Fibroblast of lung (primary cell): Measurements from ENCODE around the gene SLC16A10. TPM values are rescaled to one million over a fixed set of nuclear protein-coding genes. Genes with fewer than 3 reads are reported as not detected.
A peak's percentile ranks its signal among the peaks of the same experiment; 100 is the strongest.

Experiments
- DNase-seq, 2 donors: peaks; one replicate each; pipeline versions ENCODE4 v3.0.0 to v3.0.0-alpha.2; 2010; ENCODE audit warnings: low read depth in 2 of 2
- H2AFZ ChIP-seq: 2 replicates; pipeline ENCODE4 v1.5.1; 2012; ENCODE audit warnings: low read length, control low read depth, inconsistent platforms
- H3K27ac ChIP-seq: 2 replicates; pipeline ENCODE4 v1.5.1; 2011; ENCODE audit warnings: low read length, control low read depth; ENCODE audit not compliant: insufficient read depth
- H3K27me3 ChIP-seq: 2 replicates; pipeline ENCODE4 v1.5.1; 2011; ENCODE audit warnings: mild to moderate bottlenecking, low read length; ENCODE audit not compliant: control insufficient read depth, insufficient read depth
- H3K36me3 ChIP-seq: 2 replicates; pipeline ENCODE4 v1.5.1; 2011; ENCODE audit warnings: low read length; ENCODE audit not compliant: control insufficient read depth, insufficient read depth
- H3K4me1 ChIP-seq: 2 replicates; pipeline ENCODE4 v1.5.1; 2011; ENCODE audit warnings: low read length; ENCODE audit not compliant: control insufficient read depth, insufficient read depth; ENCODE audit errors: extremely low read depth
- H3K4me2 ChIP-seq: 2 replicates; pipeline ENCODE4 v1.5.1; 2011; ENCODE audit warnings: low read length, control low read depth; ENCODE audit not compliant: insufficient read depth; ENCODE audit errors: extremely low read depth
- H3K4me3 ChIP-seq, 4 experiments: fragments of 200-600 bp in 1 of 4; sonication (generic) in 1 of 4; replicated peaks in 1 of 4; 2 replicates each; pipeline ENCODE4 v1.5.1; 2011 to 2016; ENCODE audit warnings: low read length in 4 of 4, low read depth in 3 of 4, mild to moderate bottlenecking in 3 of 4, control low read depth in 2 of 4, inconsistent platforms in 1 of 4, mixed read lengths in 1 of 4; ENCODE audit not compliant: insufficient read depth in 1 of 4; ENCODE audit errors: control extremely low read depth in 1 of 4
- H3K79me2 ChIP-seq: 2 replicates; pipeline ENCODE4 v1.5.1; 2012; ENCODE audit warnings: mild to moderate bottlenecking, low read length, inconsistent platforms; ENCODE audit not compliant: control insufficient read depth, insufficient read depth
- H3K9ac ChIP-seq: 2 replicates; pipeline ENCODE4 v1.5.1; 2011; ENCODE audit warnings: mild to moderate bottlenecking, low read length, control low read depth; ENCODE audit not compliant: insufficient read depth
- H3K9me3 ChIP-seq: 2 replicates; pipeline ENCODE4 v1.5.1; 2012; ENCODE audit warnings: low read depth, low read length; ENCODE audit not compliant: control insufficient read depth, insufficient read depth
- H4K20me1 ChIP-seq: 2 replicates; pipeline ENCODE4 v1.5.1; 2011; ENCODE audit warnings: low read length; ENCODE audit not compliant: control insufficient read depth, insufficient read depth; ENCODE audit errors: extremely low read depth
- CTCF ChIP-seq, 2 donors: IDR thresholded peaks in 1 of 2; conservative IDR thresholded peaks in 1 of 2; 1 replicate in 1 of 2; 2 replicates in 1 of 2; pipeline ENCODE4 v1.5.1; 2011 to 2012; ENCODE audit warnings: low read length in 2 of 2, control low read depth in 1 of 2, inconsistent platforms in 1 of 2, low read depth in 1 of 2, mild to moderate bottlenecking in 1 of 2
- EZH2 ChIP-seq: IDR thresholded peaks from 2 replicates; pipeline ENCODE4 v1.5.1; 2012; ENCODE audit warnings: low read length, control low read depth, mild to moderate bottlenecking; ENCODE audit errors: missing control alignments
- polyA plus RNA-seq, 2 donors: library from polyadenylated mRNA; depleted of rRNA in 1 of 2; stranded (reverse) in 1 of 2; unstranded in 1 of 2; fragments of >200 nt; gene quantifications; 2 replicates each; pipeline ENCODE4 v1.2.1, GENCODE V29; 2011 to 2012; ENCODE audit warnings: missing spikeins in 1 of 2
- total RNA-seq: library from RNA; depleted of rRNA; stranded (reverse); fragments of >200 nt; gene quantifications from 2 replicates; pipeline ENCODE4 v1.2.1, GENCODE V29; 2014

Gene SLC16A10
- total and polyA plus RNA-seq, 2 donors (not counting 1 experiment from before 2014, with no cell fraction given) = not detected

- Histone ChIP-seq H3K36me3 (no peaks in the 10 kb centered on the region), H3K27ac (no peak overlapping the region), H2AFZ (peak overlapping the region; percentile 6), H3K27me3 (no peaks in the 10 kb centered on the region), H3K79me2 (no peaks in the 10 kb centered on the region), H4K20me1 (no peaks in the 10 kb centered on the region), H3K4me3 (no peak overlapping the region), H3K9ac (no peak overlapping the region), H3K4me1 (no peaks in the 10 kb centered on the region), H3K4me2 (no peak overlapping the region), H3K9me3 (no peaks in the 10 kb centered on the region)
- no peak for TF ChIP-seq EZH2
- TF ChIP-seq CTCF (conservative IDR thresholded peaks at IDR 0.05 in 1 of 2, IDR thresholded peaks at IDR 0.05 in 1 of 2; ENCODE audit: low read depth in 1 of 2, low read length in 2 of 2) = no peak
- DNase-seq = no peak
Measured at GRCh38 chr6:111211411-111212030, 124.2 kb downstream of the SLC16A10 start.

- no peaks in the 10 kb centered on the region for H3K4me1 ChIP-seq
- H3K36me3 ChIP-seq = no peaks in the 10 kb centered on the region
- no peak overlapping the region for H3K4me2 ChIP-seq
- H3K27me3 ChIP-seq = no peaks in the 10 kb centered on the region
- no peak overlapping the region for H3K27ac ChIP-seq
- no peaks in the 10 kb centered on the region for H3K9me3 ChIP-seq
- H3K79me2 ChIP-seq = no peaks in the 10 kb centered on the region
- no peak for DNase-seq
- no peak overlapping the region for H3K4me3 ChIP-seq
- no peak for TF ChIP-seq EZH2
- no peak for TF ChIP-seq CTCF (conservative IDR thresholded peaks at IDR 0.05 in 1 of 2, IDR thresholded peaks at IDR 0.05 in 1 of 2; ENCODE audit: low read depth in 1 of 2, low read length in 2 of 2)
- H3K9ac ChIP-seq = no peak overlapping the region
- H4K20me1 ChIP-seq = no peaks in the 10 kb centered on the region
- H2AFZ ChIP-seq = no peak overlapping the region
Measured at GRCh38 chr6:111212625-111213024, 125.3 kb downstream of the SLC16A10 start.

GRCh38 chr6:111215131-111215530 is 127.8 kb downstream of the SLC16A10 start:
- no peaks in the 10 kb centered on the region for H3K36me3 ChIP-seq
- H3K4me3 ChIP-seq = no peak overlapping the region
- H3K9me3 ChIP-seq = no peaks in the 10 kb centered on the region
- no peaks in the 10 kb centered on the region for H3K4me1 ChIP-seq
- no peak overlapping the region for H2AFZ ChIP-seq
- no peak overlapping the region for H3K9ac ChIP-seq
- H3K27ac ChIP-seq = no peak overlapping the region
- no peaks in the 10 kb centered on the region for H3K27me3 ChIP-seq
- no peaks in the 10 kb centered on the region for H3K79me2 ChIP-seq
- no peak overlapping the region for H3K4me2 ChIP-seq
- no peaks in the 10 kb centered on the region for H4K20me1 ChIP-seq
- TF ChIP-seq CTCF (conservative IDR thresholded peaks at IDR 0.05 in 1 of 2, IDR thresholded peaks at IDR 0.05 in 1 of 2; ENCODE audit: low read depth in 1 of 2, low read length in 2 of 2) (no peak), EZH2 (no peak)
- peak in 1 of 2 donors; percentile 43 for DNase-seq
